ENCODE results near the gene BRPF3.

DNA sequence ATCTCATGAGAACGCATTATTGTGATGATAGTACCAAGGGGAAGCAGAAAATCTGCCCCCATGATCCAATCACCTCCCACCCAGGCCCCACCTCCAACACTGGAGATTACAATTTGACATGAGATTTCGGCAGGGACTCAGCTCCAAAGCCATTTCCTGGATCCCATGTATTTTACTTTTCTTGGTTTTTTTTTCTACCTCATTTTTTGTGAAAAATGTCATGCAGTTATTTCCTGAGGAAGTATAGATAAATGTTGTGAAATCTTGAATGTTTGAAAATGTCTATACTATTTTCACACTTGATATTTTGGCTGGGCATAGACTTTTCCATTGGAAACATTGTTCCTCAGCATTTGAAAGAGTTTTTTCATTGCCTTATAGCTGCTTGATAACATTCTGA, 9.1 kb upstream of the BRPF3 start:
- TF ChIP-seq, protein P1, sequence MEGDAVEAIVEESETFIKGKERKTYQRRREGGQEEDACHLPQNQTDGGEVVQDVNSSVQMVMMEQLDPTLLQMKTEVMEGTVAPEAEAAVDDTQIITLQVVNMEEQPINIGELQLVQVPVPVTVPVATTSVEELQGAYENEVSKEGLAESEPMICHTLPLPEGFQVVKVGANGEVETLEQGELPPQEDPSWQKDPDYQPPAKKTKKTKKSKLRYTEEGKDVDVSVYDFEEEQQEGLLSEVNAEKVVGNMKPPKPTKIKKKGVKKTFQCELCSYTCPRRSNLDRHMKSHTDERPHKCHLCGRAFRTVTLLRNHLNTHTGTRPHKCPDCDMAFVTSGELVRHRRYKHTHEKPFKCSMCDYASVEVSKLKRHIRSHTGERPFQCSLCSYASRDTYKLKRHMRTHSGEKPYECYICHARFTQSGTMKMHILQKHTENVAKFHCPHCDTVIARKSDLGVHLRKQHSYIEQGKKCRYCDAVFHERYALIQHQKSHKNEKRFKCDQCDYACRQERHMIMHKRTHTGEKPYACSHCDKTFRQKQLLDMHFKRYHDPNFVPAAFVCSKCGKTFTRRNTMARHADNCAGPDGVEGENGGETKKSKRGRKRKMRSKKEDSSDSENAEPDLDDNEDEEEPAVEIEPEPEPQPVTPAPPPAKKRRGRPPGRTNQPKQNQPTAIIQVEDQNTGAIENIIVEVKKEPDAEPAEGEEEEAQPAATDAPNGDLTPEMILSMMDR (IDR thresholded peaks at IDR 0.05; ENCODE audit: low read depth, low read length, missing input control), result no peak
- TF ChIP-seq, protein P2, sequence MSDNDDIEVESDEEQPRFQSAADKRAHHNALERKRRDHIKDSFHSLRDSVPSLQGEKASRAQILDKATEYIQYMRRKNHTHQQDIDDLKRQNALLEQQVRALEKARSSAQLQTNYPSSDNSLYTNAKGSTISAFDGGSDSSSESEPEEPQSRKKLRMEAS (IDR thresholded peaks at IDR 0.05), result no peak
- no peak for TF ChIP-seq NR2F2 (IDR thresholded peaks at IDR 0.05)
- no peak for TF ChIP-seq JUND (IDR thresholded peaks at IDR 0.05)
- TF ChIP-seq, protein P3, sequence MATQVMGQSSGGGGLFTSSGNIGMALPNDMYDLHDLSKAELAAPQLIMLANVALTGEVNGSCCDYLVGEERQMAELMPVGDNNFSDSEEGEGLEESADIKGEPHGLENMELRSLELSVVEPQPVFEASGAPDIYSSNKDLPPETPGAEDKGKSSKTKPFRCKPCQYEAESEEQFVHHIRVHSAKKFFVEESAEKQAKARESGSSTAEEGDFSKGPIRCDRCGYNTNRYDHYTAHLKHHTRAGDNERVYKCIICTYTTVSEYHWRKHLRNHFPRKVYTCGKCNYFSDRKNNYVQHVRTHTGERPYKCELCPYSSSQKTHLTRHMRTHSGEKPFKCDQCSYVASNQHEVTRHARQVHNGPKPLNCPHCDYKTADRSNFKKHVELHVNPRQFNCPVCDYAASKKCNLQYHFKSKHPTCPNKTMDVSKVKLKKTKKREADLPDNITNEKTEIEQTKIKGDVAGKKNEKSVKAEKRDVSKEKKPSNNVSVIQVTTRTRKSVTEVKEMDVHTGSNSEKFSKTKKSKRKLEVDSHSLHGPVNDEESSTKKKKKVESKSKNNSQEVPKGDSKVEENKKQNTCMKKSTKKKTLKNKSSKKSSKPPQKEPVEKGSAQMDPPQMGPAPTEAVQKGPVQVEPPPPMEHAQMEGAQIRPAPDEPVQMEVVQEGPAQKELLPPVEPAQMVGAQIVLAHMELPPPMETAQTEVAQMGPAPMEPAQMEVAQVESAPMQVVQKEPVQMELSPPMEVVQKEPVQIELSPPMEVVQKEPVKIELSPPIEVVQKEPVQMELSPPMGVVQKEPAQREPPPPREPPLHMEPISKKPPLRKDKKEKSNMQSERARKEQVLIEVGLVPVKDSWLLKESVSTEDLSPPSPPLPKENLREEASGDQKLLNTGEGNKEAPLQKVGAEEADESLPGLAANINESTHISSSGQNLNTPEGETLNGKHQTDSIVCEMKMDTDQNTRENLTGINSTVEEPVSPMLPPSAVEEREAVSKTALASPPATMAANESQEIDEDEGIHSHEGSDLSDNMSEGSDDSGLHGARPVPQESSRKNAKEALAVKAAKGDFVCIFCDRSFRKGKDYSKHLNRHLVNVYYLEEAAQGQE (IDR thresholded peaks at IDR 0.05), result no peak
- no peak for TF ChIP-seq TAF1 (conservative IDR thresholded peaks at IDR 0.05)
- TF ChIP-seq SP1 (IDR thresholded peaks at IDR 0.05), result no peak
- TF ChIP-seq GABPA (IDR thresholded peaks at IDR 0.05 in 1 of 2, conservative IDR thresholded peaks at IDR 0.05 in 1 of 2), result no peak
- no peak for TF ChIP-seq RXRA (IDR thresholded peaks at IDR 0.05)
- no peak for TF ChIP-seq HNF4A (conservative IDR thresholded peaks at IDR 0.05)
- no peak for TF ChIP-seq EGR1 (IDR thresholded peaks at IDR 0.05; ENCODE audit: low read depth in 2 of 2)
